H1 (cell line): Measurements from ENCODE around the gene ADAMTS4. TPM values are rescaled to one million over a fixed set of nuclear protein-coding genes. Genes with fewer than 3 reads are reported as not detected.

Experiments used
- CTCF ChIA-PET: fragments of 300-600 bp; sonication (Branson Sonifier 250); formaldehyde crosslinking; loops from one replicate; lab custom pipeline; 2021; ENCODE audit not compliant: partially characterized antibody; lab: Charles Lee
- POLR2A ChIA-PET: fragments of 300-600 bp; sonication (Branson Sonifier 250); formaldehyde crosslinking; loops from one replicate; lab custom pipeline; 2021; ENCODE audit warnings: inconsistent platforms; ENCODE audit not compliant: partially characterized antibody; lab: Charles Lee
- DNase-seq, 2 experiments: peaks; one replicate each; pipeline versions ENCODE4 v3.0.0 to v3.0.0-alpha.2; 2010 to 2022; ENCODE audit warnings: low spot score in 2 of 2, low read depth in 1 of 2, mixed read lengths in 1 of 2
- FAIRE-seq: peaks from 2 replicates; lab custom pipeline; 2011; peaks lifted over from hg19 to GRCh38; lab: Jason Lieb, UNC
- H2AFZ ChIP-seq: 2 replicates; pipeline ENCODE4 v1.8.1; 2012; ENCODE audit warnings: low read length, inconsistent platforms
- H2AK5ac ChIP-seq: 2 replicates; pipeline ENCODE4 v1.6.1; 2013; ENCODE audit warnings: low read depth, low read length
- H2BK120ac ChIP-seq: replicated peaks from 2 replicates; pipeline ENCODE3; 2013; ENCODE audit warnings: low read depth, low read length, inconsistent platforms
- H2BK12ac ChIP-seq: 2 replicates; pipeline ENCODE4 v1.6.1; 2013; ENCODE audit warnings: low read depth, low read length
- H2BK15ac ChIP-seq: 2 replicates; pipeline ENCODE4 v1.6.1; 2013; ENCODE audit warnings: low read length
- H2BK20ac ChIP-seq: 2 replicates; pipeline ENCODE4 v1.6.1; 2013; ENCODE audit warnings: low read length
- H2BK5ac ChIP-seq: 2 replicates; pipeline ENCODE4 v1.6.1; 2013; ENCODE audit warnings: low read depth, low read length
- H3K14ac ChIP-seq: 2 replicates; pipeline ENCODE4 v1.6.1; 2013; ENCODE audit warnings: inconsistent platforms; ENCODE audit not compliant: insufficient read length
- H3K18ac ChIP-seq: 2 replicates; pipeline ENCODE4 v1.6.1; 2013; ENCODE audit warnings: low read length; ENCODE audit errors: extremely low read depth
- H3K23ac ChIP-seq: 2 replicates; pipeline ENCODE4 v1.6.1; 2013; ENCODE audit warnings: inconsistent platforms; ENCODE audit not compliant: insufficient read length
- H3K23me2 ChIP-seq: 2 replicates; pipeline ENCODE4 v1.6.1; 2013; ENCODE audit warnings: low read depth, low read length
- H3K27ac ChIP-seq: 2 replicates; pipeline ENCODE4 v1.6.1; 2011; ENCODE audit warnings: low read depth, low read length, inconsistent platforms
- H3K27me3 ChIP-seq, 4 experiments: replicated peaks in 1 of 4; 1 replicate in 1 of 4; 2 replicates in 3 of 4; pipeline versions ENCODE4 v1.6.1 to v1.8.1; 2011 to 2013; ENCODE audit warnings: low read length in 3 of 4, mild to moderate bottlenecking in 3 of 4, inconsistent platforms in 2 of 4, mixed read lengths in 2 of 4, moderate library complexity in 1 of 4; ENCODE audit not compliant: control insufficient read depth in 3 of 4, insufficient read depth in 3 of 4; ENCODE audit errors: extremely low read depth in 1 of 4
- H3K36me3 ChIP-seq, 4 experiments: 2 replicates each; pipeline versions ENCODE4 v1.6.1 to v1.8.1; 2011 to 2013; ENCODE audit warnings: mild to moderate bottlenecking in 4 of 4, low read length in 3 of 4, moderate library complexity in 2 of 4, control low read depth in 1 of 4, inconsistent platforms in 1 of 4; ENCODE audit not compliant: insufficient read depth in 4 of 4, control insufficient read depth in 2 of 4
- H3K4ac ChIP-seq: replicated peaks from 2 replicates; pipeline ENCODE3; 2013; ENCODE audit warnings: low read length, low read depth, mixed read lengths, inconsistent platforms; ENCODE audit not compliant: insufficient read length
- H3K4me1 ChIP-seq, 4 experiments: replicated peaks in 1 of 4; 1 replicate in 1 of 4; 2 replicates in 3 of 4; pipeline versions ENCODE4 v1.6.1 to v1.8.1; 2011 to 2013; ENCODE audit warnings: low read length in 3 of 4, inconsistent platforms in 2 of 4, mixed read lengths in 1 of 4; ENCODE audit not compliant: insufficient read depth in 4 of 4, control insufficient read depth in 3 of 4
- H3K4me2 ChIP-seq, 2 experiments: 2 replicates each; pipeline versions ENCODE4 v1.6.1 to v1.8.1; 2011 to 2013; ENCODE audit warnings: low read depth in 2 of 2, low read length in 2 of 2, control low read depth in 1 of 2, inconsistent platforms in 1 of 2, mild to moderate bottlenecking in 1 of 2; ENCODE audit not compliant: insufficient read depth in 1 of 2
- H3K4me3 ChIP-seq, 4 experiments: fragments of 200-600, 300-600 bp in 1 of 4; sonication (generic), shearing (Covaris generic), sonication (Bioruptor Twin) in 1 of 4; 2 replicates each; pipeline versions ENCODE4 v1.5.1 to v1.8.1; 2011 to 2016; ENCODE audit warnings: low read length in 4 of 4, low read depth in 3 of 4, control low read depth in 2 of 4, inconsistent platforms in 2 of 4, mild to moderate bottlenecking in 2 of 4, mixed read lengths in 1 of 4, moderate library complexity in 1 of 4; ENCODE audit not compliant: insufficient read depth in 2 of 4; ENCODE audit errors: extremely low read depth in 1 of 4
- H3K56ac ChIP-seq: replicated peaks from 2 replicates; pipeline ENCODE3; 2013; ENCODE audit warnings: low read depth, mild to moderate bottlenecking, mixed read lengths, low read length, inconsistent platforms; ENCODE audit not compliant: insufficient read length
- H3K79me1 ChIP-seq: 2 replicates; pipeline ENCODE4 v1.6.1; 2013; ENCODE audit warnings: low read depth, low read length, control low read depth
- H3K79me2 ChIP-seq, 2 experiments: 2 replicates each; pipeline versions ENCODE4 v1.6.1 to v1.8.1; 2012 to 2013; ENCODE audit warnings: low read length in 2 of 2, mild to moderate bottlenecking in 2 of 2, inconsistent platforms in 1 of 2; ENCODE audit not compliant: insufficient read depth in 2 of 2, control insufficient read depth in 1 of 2
- H3K9ac ChIP-seq, 4 experiments: replicated peaks in 1 of 4; 1 replicate in 1 of 4; 2 replicates in 3 of 4; pipeline versions ENCODE4 v1.6.1 to v1.8.1; 2011 to 2013; ENCODE audit warnings: low read depth in 3 of 4, low read length in 3 of 4, control low read depth in 2 of 4, mild to moderate bottlenecking in 2 of 4, moderate library complexity in 2 of 4, inconsistent platforms in 1 of 4; ENCODE audit errors: extremely low read depth in 1 of 4
- H3K9me3 ChIP-seq, 2 experiments: 2 replicates each; pipeline versions ENCODE4 v1.6.1 to v1.8.1; 2012 to 2013; ENCODE audit warnings: mild to moderate bottlenecking in 2 of 2, moderate library complexity in 2 of 2, control low read depth in 1 of 2, inconsistent platforms in 1 of 2, low read depth in 1 of 2, low read length in 1 of 2, mixed read lengths in 1 of 2; ENCODE audit not compliant: insufficient read depth in 2 of 2
- H4K20me1 ChIP-seq, 2 experiments: replicated peaks in 1 of 2; 2 replicates each; pipeline versions ENCODE3 to v1.8.1; 2011 to 2013; ENCODE audit warnings: inconsistent platforms in 2 of 2, low read length in 2 of 2, mild to moderate bottlenecking in 1 of 2; ENCODE audit not compliant: insufficient read depth in 2 of 2, control insufficient read depth in 1 of 2
- H4K5ac ChIP-seq: 2 replicates; pipeline ENCODE4 v1.6.1; 2013; ENCODE audit warnings: low read length, low read depth, mixed read lengths, inconsistent platforms; ENCODE audit not compliant: insufficient read length
- H4K8ac ChIP-seq: 2 replicates; pipeline ENCODE4 v1.8.0; 2013; ENCODE audit warnings: mild to moderate bottlenecking, moderate library complexity, low read length, inconsistent platforms; ENCODE audit not compliant: insufficient read depth; ENCODE audit errors: extremely low read depth
- H4K91ac ChIP-seq: replicated peaks from 2 replicates; pipeline ENCODE3; 2013; ENCODE audit warnings: low read length, mixed read lengths, inconsistent platforms; ENCODE audit not compliant: insufficient read length
- BCL11A ChIP-seq, 2 experiments: IDR thresholded peaks; one replicate each; pipeline ENCODE4 v1.6.1; 2011; ENCODE audit warnings: low read depth in 2 of 2, low read length in 2 of 2, mild to moderate bottlenecking in 2 of 2
- CTCF ChIP-seq, 3 experiments: IDR thresholded peaks; 1 replicate in 2 of 3; 2 replicates in 1 of 3; pipeline versions ENCODE4 v1.5.1 to v1.6.1; 2011; ENCODE audit warnings: low read length in 3 of 3, mild to moderate bottlenecking in 3 of 3, inconsistent platforms in 2 of 3, low read depth in 1 of 3, moderate library complexity in 1 of 3; ENCODE audit not compliant: insufficient read depth in 1 of 3; ENCODE audit errors: control extremely low read depth in 1 of 3
- EP300 ChIP-seq, 2 experiments: IDR thresholded peaks; 1 replicate in 1 of 2; 2 replicates in 1 of 2; pipeline ENCODE4 v1.6.1; 2011 to 2012; ENCODE audit warnings: low read depth in 2 of 2, low read length in 2 of 2, mild to moderate bottlenecking in 2 of 2, borderline replicate concordance in 1 of 2, inconsistent platforms in 1 of 2, moderate library complexity in 1 of 2
- GTF2F1 ChIP-seq: IDR thresholded peaks from 2 replicates; pipeline ENCODE4 v1.6.1; 2012; ENCODE audit warnings: low read depth, low read length, improper control_type of control experiment, borderline replicate concordance
- JUND ChIP-seq: IDR thresholded peaks from 2 replicates; pipeline ENCODE4 v1.6.1; 2011; ENCODE audit warnings: mild to moderate bottlenecking, improper control_type of control experiment, low read length
- KDM5A ChIP-seq: fragments of 200-600 bp; IDR thresholded peaks from 2 replicates; pipeline ENCODE4 v1.7.1; 2012; ENCODE audit warnings: mild to moderate bottlenecking, low read length, inconsistent platforms, mixed read lengths
- NANOG ChIP-seq: IDR thresholded peaks from 2 replicates; pipeline ENCODE4 v1.6.1; 2011; ENCODE audit warnings: low read length, low read depth, mild to moderate bottlenecking, inconsistent platforms; ENCODE audit not compliant: insufficient read depth, poor library complexity, severe bottlenecking
- RAD21 ChIP-seq, 2 experiments: IDR thresholded peaks in 1 of 2; conservative IDR thresholded peaks in 1 of 2; 2 replicates each; pipeline ENCODE4 v1.6.1; 2011; ENCODE audit warnings: low read depth in 2 of 2, low read length in 2 of 2, improper control_type of control experiment in 1 of 2, inconsistent platforms in 1 of 2, mild to moderate bottlenecking in 1 of 2, moderate library complexity in 1 of 2
- WGBS, 2 experiments: shearing (Covaris generic) in 1 of 2; methylation state at CpG; one replicate each; pipeline versions ENCODE4 v1.1.6 to v1.1.7; 2013 to 2015; ENCODE audit warnings: low lambda C conversion rate in 2 of 2, mixed read lengths in 2 of 2, inconsistent platforms in 1 of 2, low coverage in 1 of 2, missing lambda C conversion rate in 1 of 2; ENCODE audit not compliant: insufficient replicate concordance in 2 of 2, insufficient coverage in 1 of 2, insufficient read length in 1 of 2; ENCODE audit errors: extremely low coverage in 1 of 2, missing lambda C conversion rate in 1 of 2; 5-methylcytosine and 5-hydroxymethylcytosine counted together
- polyA plus RNA-seq, 7 experiments: library from polyadenylated mRNA; depleted of rRNA in 3 of 7; stranded (reverse) in 5 of 7; unstranded in 2 of 7; fragments of >200 nt in 5 of 7; fragments of 200-250 nt in 2 of 7; gene quantifications; 1 replicate in 5 of 7; 2 replicates in 1 of 7; 4 replicates in 1 of 7; pipeline versions ENCODE4 v1.2.1 to v1.2.3, GENCODE V29; 2011 to 2013; ENCODE audit warnings: missing spikeins in 2 of 7, mixed read lengths in 2 of 7
- total RNA-seq: library from RNA; stranded (reverse); fragmentation: NEBNext Ultra II Directional; extraction: Animal tissue kit (Norgen Biotek cat#: 25700); gene quantifications from 2 replicates; pipeline ENCODE4 v1.2.1, GENCODE V29; 2021

The ADAMTS4 gene
- total and polyA plus RNA-seq, 2 of the 8 experiments (the other 6 are each of a cell fraction or from before 2014, with no cell fraction given), result 4.6 to 7.2 TPM

DNA sequence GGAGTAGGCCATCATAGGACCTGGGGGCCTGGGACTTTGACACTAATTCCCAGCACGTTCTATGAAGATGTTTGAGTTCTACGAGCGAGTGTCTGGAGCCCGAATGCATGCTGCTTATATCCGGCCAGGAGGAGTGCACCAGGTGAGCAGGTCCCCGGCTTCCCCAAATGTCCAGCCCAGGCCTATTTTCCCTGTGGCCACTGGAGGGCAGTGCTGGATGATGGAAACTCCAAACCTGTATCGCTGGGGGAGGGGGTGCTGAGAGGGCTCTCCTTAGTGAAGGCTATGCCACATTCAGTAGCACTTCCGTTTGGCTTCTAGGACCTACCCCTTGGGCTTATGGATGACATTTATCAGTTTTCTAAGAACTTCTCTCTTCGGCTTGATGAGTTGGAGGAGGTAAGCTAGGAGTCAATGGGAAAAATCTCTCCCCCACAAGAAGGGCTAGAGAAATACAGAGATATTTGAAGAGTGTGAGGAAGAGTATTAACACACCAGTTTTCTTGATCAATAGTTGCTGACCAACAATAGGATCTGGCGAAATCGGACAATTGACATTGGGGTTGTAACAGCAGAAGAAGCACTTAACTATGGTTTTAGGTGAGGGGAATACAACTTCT, 11.0 kb upstream of the ADAMTS4 start:
- peak; percentile 62 for FAIRE-seq
- 63% methylated on average over 11 of the region's 11 CpGs; no CpG with 5 or more reads in 1 of the 2 experiments for WGBS, 2 experiments
- no peak overlapping the region for H2BK15ac ChIP-seq
- H2AK5ac ChIP-seq, result no peak overlapping the region
- H3K79me2 ChIP-seq, result no peaks in the 10 kb centered on the region
- no peak overlapping the region for H2BK5ac ChIP-seq
- H3K23me2 ChIP-seq, result no peaks in the 10 kb centered on the region
- no peak overlapping the region for H3K18ac ChIP-seq
- no peak overlapping the region for H4K5ac ChIP-seq
- no peaks in the 10 kb centered on the region for H3K9me3 ChIP-seq
- no peak overlapping the region for H3K23ac ChIP-seq
- no peak overlapping the region for H3K4me3 ChIP-seq
- no peak overlapping the region for H3K14ac ChIP-seq
- DNase-seq, result peak; percentile 67 to 92
- H4K8ac ChIP-seq, result no peak overlapping the region
- no peak overlapping the region for H2BK12ac ChIP-seq
- H3K27ac ChIP-seq, result 0 out of 2 replicates have a peak overlapping the region, but pooled peaks have one; percentile 5
- no peak overlapping the region for H3K4me2 ChIP-seq
- no peaks in the 10 kb centered on the region for H3K27me3 ChIP-seq
- ChIA-PET CTCF (interaction anchor here (0.6 to 23.7 kb wide), 13 partner anchors 5 to 171 kb away, joined by 3 to 427 read pairs (median 9); partner anchors contain the start of genes ADAMTS4, APOA2, FCER1G and NDUFS2), POLR2A (interaction anchor here (0.6 to 2.0 kb wide), 4 partner anchors 10 to 91 kb away, joined by 3 to 6 read pairs (median 4); partner anchors contain the start of gene USP21)
- H3K4me1 ChIP-seq, result peaks cover 0 to 4% (median 1%) of the 10 kb centered on the region in 4 experiments; a peak in 4 of 7 replicates
- H3K36me3 ChIP-seq, result peaks cover 38 to 73% (median 61%) of the 10 kb centered on the region in 4 experiments
- H4K91ac ChIP-seq, result no peak overlapping the region
- H4K20me1 ChIP-seq, result peaks cover 1 to 11% of the 10 kb centered on the region in 2 experiments
- H3K9ac ChIP-seq, result no peak overlapping the region
- no peak overlapping the region for H2BK120ac ChIP-seq
- no peaks in the 10 kb centered on the region for H3K79me1 ChIP-seq
- H2AFZ ChIP-seq, result no peak overlapping the region
- no peak overlapping the region for H2BK20ac ChIP-seq
- no peak overlapping the region for H3K4ac ChIP-seq
- no peak overlapping the region for H3K56ac ChIP-seq
- TF ChIP-seq JUND, result 0 out of 2 replicates have a peak, but pooled peaks have one; percentile 46
- peak; percentile 32; the same call in 1 of the 2 replicates for TF ChIP-seq KDM5A
- TF ChIP-seq NANOG, result peak; percentile 37
- peak; percentile 89 to 98 (median 97) for TF ChIP-seq CTCF (IDR thresholded peaks at IDR 0.05; ENCODE audit: control extremely low read depth in 1 of 3, insufficient read depth in 1 of 3, low read depth in 1 of 3, low read length in 3 of 3)
- TF ChIP-seq BCL11A (IDR thresholded peaks at IDR 0.05; ENCODE audit: low read depth in 2 of 2, low read length in 2 of 2), result no peak
- TF ChIP-seq EP300 (IDR thresholded peaks at IDR 0.05; ENCODE audit: borderline replicate concordance in 1 of 2, low read depth in 2 of 2, low read length in 2 of 2), result 0 out of 3 replicates have a peak, but pooled peaks of 1 of the 2 experiments have one; percentile 41
- TF ChIP-seq GTF2F1, result no peak
- peak; percentile 94 to 98 for TF ChIP-seq RAD21 (IDR thresholded peaks at IDR 0.05 in 1 of 2, conservative IDR thresholded peaks at IDR 0.05 in 1 of 2; ENCODE audit: low read depth in 2 of 2, low read length in 2 of 2)
